H1 (cell line): ENCODE measurements around the gene WWC1.

Experiments
- ATF3 ChIP-seq: IDR thresholded peaks from 2 replicates; pipeline ENCODE4 v1.6.1; 2011; ENCODE audit warnings: low read depth, mild to moderate bottlenecking, low read length; ENCODE audit not compliant: insufficient read depth
- CEBPB ChIP-seq: IDR thresholded peaks from 2 replicates; pipeline ENCODE4 v1.6.1; 2012; ENCODE audit warnings: low read depth, low read length
- CHD2 ChIP-seq: IDR thresholded peaks from 2 replicates; pipeline ENCODE4 v1.6.1; 2012; ENCODE audit warnings: low read length, improper control_type of control experiment
- CHD7 ChIP-seq: fragments of 300-600 bp; sonication (generic); IDR thresholded peaks from 2 replicates; pipeline ENCODE4 v1.7.1; 2012; ENCODE audit warnings: low read length, moderate library complexity, mild to moderate bottlenecking, inconsistent platforms; ENCODE audit not compliant: insufficient replicate concordance
- CTCF ChIP-seq, 3 experiments: IDR thresholded peaks; 1 replicate in 2 of 3; 2 replicates in 1 of 3; pipeline versions ENCODE4 v1.5.1 to v1.6.1; 2011; ENCODE audit warnings: low read length in 3 of 3, mild to moderate bottlenecking in 3 of 3, inconsistent platforms in 2 of 3, low read depth in 1 of 3, moderate library complexity in 1 of 3; ENCODE audit not compliant: insufficient read depth in 1 of 3; ENCODE audit errors: control extremely low read depth in 1 of 3
- EZH2 ChIP-seq: fragments of 200-600 bp; sonication (generic); IDR thresholded peaks from 2 replicates; pipeline ENCODE4 v1.7.1; 2012; ENCODE audit warnings: low read depth, mild to moderate bottlenecking, moderate library complexity, low read length, inconsistent platforms; ENCODE audit not compliant: severe bottlenecking
- FOSL1 ChIP-seq: IDR thresholded peaks from 2 replicates; pipeline ENCODE4 v1.6.1; 2011; ENCODE audit warnings: mild to moderate bottlenecking, low read depth, low read length, moderate library complexity; ENCODE audit not compliant: insufficient read depth
- JUN ChIP-seq: IDR thresholded peaks from 2 replicates; pipeline ENCODE4 v1.6.1; 2011; ENCODE audit warnings: low read depth, mild to moderate bottlenecking, improper control_type of control experiment, low read length
- POLR2A ChIP-seq, 2 experiments: IDR thresholded peaks; 1 replicate in 1 of 2; 2 replicates in 1 of 2; pipeline ENCODE4 v1.6.1; 2011; ENCODE audit warnings: low read depth in 2 of 2, low read length in 2 of 2, mild to moderate bottlenecking in 2 of 2; ENCODE audit errors: control extremely low read depth in 1 of 2
- POLR2AphosphoS5 ChIP-seq: IDR thresholded peaks from 2 replicates; pipeline ENCODE4 v1.6.1; 2011; ENCODE audit warnings: low read depth, low read length
- RNF2 ChIP-seq: fragments of 200-900, 300-1000 bp; sonication (generic); IDR thresholded peaks from 2 replicates; pipeline ENCODE4 v1.7.1; 2016; ENCODE audit warnings: borderline replicate concordance, low read depth, mild to moderate bottlenecking, antibody characterized with exemption, low read length; ENCODE audit not compliant: poor library complexity, severe bottlenecking; ENCODE audit errors: missing control alignments
- SRF ChIP-seq: IDR thresholded peaks from 2 replicates; pipeline ENCODE4 v1.6.1; 2011; ENCODE audit warnings: mild to moderate bottlenecking, low read depth, low read length, moderate library complexity
- USF2 ChIP-seq: IDR thresholded peaks from 2 replicates; pipeline ENCODE4 v1.6.1; 2011; ENCODE audit warnings: low read length, improper control_type of control experiment
- YY1 ChIP-seq: IDR thresholded peaks from 2 replicates; pipeline ENCODE4 v1.6.1; 2011; ENCODE audit warnings: low read depth, mild to moderate bottlenecking, low read length

- no peak for TF ChIP-seq USF2
- TF ChIP-seq YY1 = no peak
- TF ChIP-seq CHD2 = no peak
- no peak for TF ChIP-seq CEBPB
- TF ChIP-seq RNF2 = no peak
- TF ChIP-seq FOSL1 = no peak
- TF ChIP-seq CTCF (IDR thresholded peaks at IDR 0.05; ENCODE audit: control extremely low read depth in 1 of 3, insufficient read depth in 1 of 3, low read depth in 1 of 3, low read length in 3 of 3) = no peak
- TF ChIP-seq EZH2 = no peak
- TF ChIP-seq POLR2A (IDR thresholded peaks at IDR 0.05; ENCODE audit: control extremely low read depth in 1 of 2, low read depth in 2 of 2, low read length in 2 of 2) = no peak
- TF ChIP-seq JUN = no peak
- TF ChIP-seq CHD7 = no peak
- TF ChIP-seq ATF3 = no peak
- no peak for TF ChIP-seq SRF
- TF ChIP-seq POLR2AphosphoS5 = no peak
Observed at GRCh38 chr5:168428552-168428951, 137.1 kb downstream of the WWC1 start.
